Measurements from ENCODE around the gene RD3L. TPM values are rescaled to one million over a fixed set of nuclear protein-coding genes. Genes with fewer than 3 reads are reported as not detected.

The RD3L gene
- total RNA-seq, 2 donors from 2014 or later: not detected

DNA sequence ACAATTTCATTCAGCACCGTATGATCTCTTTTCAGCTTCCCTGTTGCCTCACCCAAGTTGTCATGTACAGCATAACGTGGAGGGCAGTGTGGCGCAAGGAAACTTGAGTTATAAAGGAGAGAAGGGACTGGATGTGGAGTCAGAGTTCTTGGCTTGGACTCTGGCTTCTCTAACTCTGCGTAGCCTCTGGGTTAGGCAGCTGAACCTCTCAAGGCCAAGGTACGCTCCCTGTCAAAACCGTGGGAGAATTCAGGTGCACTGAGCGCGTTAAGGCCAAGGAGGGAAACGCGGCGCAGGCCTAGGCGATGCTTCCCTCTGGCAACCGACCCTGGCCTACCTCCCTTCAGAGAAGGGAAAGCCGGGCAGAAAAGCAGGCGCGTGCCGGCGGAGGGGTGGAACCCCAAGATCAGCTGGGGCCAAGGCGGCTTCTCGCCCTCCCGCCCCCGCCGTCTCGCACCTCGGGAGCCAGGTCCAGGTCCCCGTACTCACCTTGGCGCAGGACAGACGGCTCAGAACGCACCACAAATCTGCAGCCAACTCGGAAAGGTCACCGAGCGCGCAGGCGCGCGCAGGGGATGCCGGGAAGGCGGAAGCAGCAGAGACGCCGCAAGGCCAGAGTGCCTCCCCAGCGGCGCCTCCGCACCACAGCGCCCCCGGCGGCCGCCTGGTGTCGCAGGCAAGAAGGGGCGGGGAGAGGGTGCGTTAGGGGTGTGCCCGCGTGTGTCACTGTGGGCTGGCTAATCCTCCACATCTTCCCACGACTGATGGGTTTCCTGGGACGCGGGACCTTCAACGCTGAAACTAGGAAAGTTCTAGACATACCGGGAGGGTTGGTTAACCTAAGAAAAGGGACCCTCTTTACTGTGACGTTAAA is 21.1 kb downstream of the RD3L start:
- peak overlapping the region; percentile 49 to 64 for H3K27ac ChIP-seq
- peak; percentile 90 for ATAC-seq (ENCODE audit: insufficient number of reproducible peaks, low FRiP score, low read depth)

DNA sequence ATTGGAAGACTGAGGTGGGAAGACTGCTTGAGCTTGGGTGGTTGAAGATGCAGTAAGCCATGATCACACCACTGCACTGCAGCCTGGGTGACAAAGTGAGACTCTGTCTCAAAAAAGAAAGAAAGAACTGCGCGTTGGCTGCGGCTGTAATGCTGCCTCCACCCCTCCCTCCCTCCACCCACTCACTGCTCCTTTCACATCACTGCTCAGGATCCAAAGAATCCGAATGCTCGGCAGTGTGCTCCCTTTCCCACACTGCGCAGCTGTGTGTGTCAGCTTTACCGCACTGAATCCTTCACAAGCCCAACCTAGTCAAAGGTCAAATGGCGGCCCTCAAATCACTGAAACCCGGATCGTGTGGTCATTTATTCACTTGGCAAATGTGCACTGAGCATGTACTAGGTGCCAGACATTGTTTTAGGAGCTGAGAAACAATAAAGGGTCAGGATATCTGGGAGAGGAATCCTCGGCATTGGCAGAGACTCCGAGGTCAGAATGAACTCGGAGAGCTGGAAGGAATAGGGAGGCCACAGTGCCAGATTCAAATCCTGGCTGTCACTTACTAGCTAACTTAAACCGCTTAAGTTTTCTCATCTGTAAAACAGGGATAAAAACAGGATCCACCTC is 25.6 kb downstream of the RD3L start:
- Histone ChIP-seq H3K4me1 (ENCODE audit: control insufficient read depth in 1 of 2, low read depth in 2 of 2) (peaks cover 9 to 22% of the 10 kb centered on the region in 2 donors), H3K4me3 (no peak overlapping the region), H3K9me3 (no peaks in the 10 kb centered on the region), H3K27ac (no peak overlapping the region), H3K27me3 (replicated peaks; ENCODE audit: insufficient read depth) (no peaks in the 10 kb centered on the region), H3K36me3 (peaks cover 30% of the 10 kb centered on the region)
- TF ChIP-seq, protein P1, sequence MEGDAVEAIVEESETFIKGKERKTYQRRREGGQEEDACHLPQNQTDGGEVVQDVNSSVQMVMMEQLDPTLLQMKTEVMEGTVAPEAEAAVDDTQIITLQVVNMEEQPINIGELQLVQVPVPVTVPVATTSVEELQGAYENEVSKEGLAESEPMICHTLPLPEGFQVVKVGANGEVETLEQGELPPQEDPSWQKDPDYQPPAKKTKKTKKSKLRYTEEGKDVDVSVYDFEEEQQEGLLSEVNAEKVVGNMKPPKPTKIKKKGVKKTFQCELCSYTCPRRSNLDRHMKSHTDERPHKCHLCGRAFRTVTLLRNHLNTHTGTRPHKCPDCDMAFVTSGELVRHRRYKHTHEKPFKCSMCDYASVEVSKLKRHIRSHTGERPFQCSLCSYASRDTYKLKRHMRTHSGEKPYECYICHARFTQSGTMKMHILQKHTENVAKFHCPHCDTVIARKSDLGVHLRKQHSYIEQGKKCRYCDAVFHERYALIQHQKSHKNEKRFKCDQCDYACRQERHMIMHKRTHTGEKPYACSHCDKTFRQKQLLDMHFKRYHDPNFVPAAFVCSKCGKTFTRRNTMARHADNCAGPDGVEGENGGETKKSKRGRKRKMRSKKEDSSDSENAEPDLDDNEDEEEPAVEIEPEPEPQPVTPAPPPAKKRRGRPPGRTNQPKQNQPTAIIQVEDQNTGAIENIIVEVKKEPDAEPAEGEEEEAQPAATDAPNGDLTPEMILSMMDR (IDR thresholded peaks at IDR 0.05): no peak
- ATAC-seq (ENCODE audit: insufficient number of reproducible peaks, low FRiP score, low read depth): no peak
- DNase-seq (ENCODE audit: low spot score): no peak

More for the DNA sequence above, 21.1 kb downstream of the RD3L start:
- Histone ChIP-seq H3K4me1 (ENCODE audit: control insufficient read depth in 1 of 2, low read depth in 2 of 2) (peaks cover 9 to 25% of the 10 kb centered on the region in 2 donors), H3K27me3 (replicated peaks; ENCODE audit: insufficient read depth) (no peaks in the 10 kb centered on the region), H3K36me3 (peaks cover 7% of the 10 kb centered on the region), H3K4me3 (peak overlapping the region; percentile 91), H3K9me3 (no peaks in the 10 kb centered on the region)
- TF ChIP-seq, protein P1 (IDR thresholded peaks at IDR 0.05): peak; percentile 96
- peak; percentile 64 for DNase-seq (ENCODE audit: low spot score)

DNA sequence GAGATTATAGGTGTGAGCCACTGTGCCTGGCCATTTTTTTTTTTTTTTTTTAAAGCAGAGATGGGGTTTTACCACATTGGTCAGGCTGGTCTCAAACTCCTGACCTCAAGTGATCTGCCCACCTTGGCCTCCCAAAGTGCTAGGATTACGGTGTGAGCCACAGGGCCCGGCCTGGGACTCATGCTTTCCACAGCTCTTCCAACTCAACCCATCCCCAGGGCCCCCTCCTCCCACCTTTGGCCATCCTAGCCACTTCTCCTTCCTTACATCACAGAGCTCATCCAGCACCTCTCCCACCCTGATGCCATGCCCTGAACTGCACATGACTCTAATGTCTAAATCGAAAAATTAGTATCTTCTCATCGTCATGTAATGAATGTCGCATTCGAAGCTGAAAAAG is 26.7 kb downstream of the RD3L start:
- no peak for ATAC-seq (ENCODE audit: insufficient number of reproducible peaks, low FRiP score, low read depth)
- no peaks in the 10 kb centered on the region for H3K9me3 ChIP-seq
- peaks cover 36% of the 10 kb centered on the region for H3K36me3 ChIP-seq
- no peak overlapping the region for H3K27ac ChIP-seq
- no peak for DNase-seq (ENCODE audit: low spot score)
- peaks cover 7 to 18% of the 10 kb centered on the region in 2 donors for H3K4me1 ChIP-seq (ENCODE audit: control insufficient read depth in 1 of 2, low read depth in 2 of 2)
- TF ChIP-seq, protein P1 (IDR thresholded peaks at IDR 0.05): no peak
- H3K4me3 ChIP-seq: no peak overlapping the region
- no peaks in the 10 kb centered on the region for H3K27me3 ChIP-seq (replicated peaks; ENCODE audit: insufficient read depth)

DNA sequence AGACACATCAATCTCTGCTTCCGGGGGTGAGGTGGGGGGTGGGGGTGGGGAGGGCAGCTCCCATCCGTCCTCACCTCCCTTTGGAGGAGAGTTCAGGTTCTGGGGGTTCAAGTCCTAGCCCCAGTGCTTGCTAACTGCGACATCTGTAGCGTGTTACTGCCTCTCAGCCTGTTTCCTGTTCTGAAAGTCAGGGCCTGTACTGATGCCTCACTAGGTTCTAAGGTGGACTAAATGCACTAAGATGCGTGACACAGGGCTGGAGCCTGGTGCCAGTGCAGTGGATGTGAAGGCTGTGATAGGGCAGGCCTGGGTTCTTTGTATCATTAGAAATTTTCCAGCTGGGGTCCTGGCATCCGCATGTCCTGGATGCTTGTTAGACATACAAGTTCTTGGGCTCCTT is 31.3 kb downstream of the RD3L start:
- Histone ChIP-seq H3K9me3 (no peaks in the 10 kb centered on the region), H3K4me3 (no peak overlapping the region), H3K27ac (no peak overlapping the region), H3K4me1 (ENCODE audit: control insufficient read depth in 1 of 2, low read depth in 2 of 2) (peaks cover 0 to 8% of the 10 kb centered on the region in 2 donors), H3K27me3 (replicated peaks; ENCODE audit: insufficient read depth) (no peaks in the 10 kb centered on the region), H3K36me3 (peaks cover 30% of the 10 kb centered on the region)
- no peak for ATAC-seq (ENCODE audit: insufficient number of reproducible peaks, low FRiP score, low read depth)
- no peak for DNase-seq (ENCODE audit: low spot score)
- TF ChIP-seq, protein P1 (IDR thresholded peaks at IDR 0.05): no peak

DNA sequence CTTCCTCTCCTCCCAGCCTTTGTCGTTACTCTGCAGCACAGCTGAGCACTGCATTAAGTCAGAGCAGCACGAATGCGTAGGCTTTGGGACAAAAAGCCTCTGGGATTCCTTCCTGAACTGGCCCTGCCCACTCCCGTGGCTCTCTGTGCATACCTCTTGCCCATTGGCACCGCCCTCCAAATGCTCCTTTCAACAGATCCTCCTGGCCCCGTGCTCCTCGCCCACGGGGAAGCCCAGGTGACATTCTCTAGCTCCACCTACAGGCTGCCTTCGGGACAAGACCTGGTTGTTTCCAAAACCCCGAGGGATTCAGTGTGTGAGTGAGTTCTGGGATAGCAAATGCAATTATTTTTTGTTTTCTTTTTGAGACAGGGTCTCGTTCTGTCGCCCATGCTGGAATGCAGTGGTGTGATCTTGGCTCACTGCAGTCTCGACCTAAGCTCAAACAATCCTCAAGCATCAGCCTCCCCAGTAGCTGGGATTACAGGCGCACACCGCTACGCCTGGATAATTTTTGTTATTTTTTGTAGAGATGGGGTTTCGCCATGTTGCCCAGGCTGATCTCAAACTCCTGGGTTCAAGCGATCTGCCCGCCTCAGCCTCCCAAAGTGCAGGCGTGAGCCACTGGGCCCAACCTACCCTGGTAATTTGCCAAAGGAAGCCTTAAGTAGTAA is 31.9 kb downstream of the RD3L start:
- TF ChIP-seq, protein P1 (IDR thresholded peaks at IDR 0.05): peak; percentile 71
- ATAC-seq (ENCODE audit: insufficient number of reproducible peaks, low FRiP score, low read depth): peak; percentile 30
- peaks cover 0 to 8% of the 10 kb centered on the region in 2 donors for H3K4me1 ChIP-seq (ENCODE audit: control insufficient read depth in 1 of 2, low read depth in 2 of 2)
- no peaks in the 10 kb centered on the region for H3K9me3 ChIP-seq
- peak overlapping the region; percentile 42 for H3K4me3 ChIP-seq
- no peak overlapping the region for H3K27ac ChIP-seq
- peaks cover 30% of the 10 kb centered on the region for H3K36me3 ChIP-seq
- peak; percentile 41 for DNase-seq (ENCODE audit: low spot score)
- H3K27me3 ChIP-seq (replicated peaks; ENCODE audit: insufficient read depth): no peaks in the 10 kb centered on the region
